H1 (cell line): Measurements from ENCODE around the gene ITPK1. TPM values are rescaled to one million over a fixed set of nuclear protein-coding genes. Genes with fewer than 3 reads are reported as not detected.

Source experiments
- CTCF ChIA-PET: fragments of 300-600 bp; sonication (Branson Sonifier 250); formaldehyde crosslinking; loops from one replicate; lab custom pipeline; 2021; ENCODE audit not compliant: partially characterized antibody; lab: Charles Lee
- POLR2A ChIA-PET: fragments of 300-600 bp; sonication (Branson Sonifier 250); formaldehyde crosslinking; loops from one replicate; lab custom pipeline; 2021; ENCODE audit warnings: inconsistent platforms; ENCODE audit not compliant: partially characterized antibody; lab: Charles Lee
- DNase-seq, 2 experiments: peaks; one replicate each; pipeline versions ENCODE4 v3.0.0 to v3.0.0-alpha.2; 2010 to 2022; ENCODE audit warnings: low spot score in 2 of 2, low read depth in 1 of 2, mixed read lengths in 1 of 2
- FAIRE-seq: peaks from 2 replicates; lab custom pipeline; 2011; peaks lifted over from hg19 to GRCh38; lab: Jason Lieb, UNC
- H2AFZ ChIP-seq: 2 replicates; pipeline ENCODE4 v1.8.1; 2012; ENCODE audit warnings: low read length, inconsistent platforms
- H2AK5ac ChIP-seq: 2 replicates; pipeline ENCODE4 v1.6.1; 2013; ENCODE audit warnings: low read depth, low read length
- H2BK120ac ChIP-seq: replicated peaks from 2 replicates; pipeline ENCODE3; 2013; ENCODE audit warnings: low read depth, low read length, inconsistent platforms
- H2BK12ac ChIP-seq: 2 replicates; pipeline ENCODE4 v1.6.1; 2013; ENCODE audit warnings: low read depth, low read length
- H2BK15ac ChIP-seq: 2 replicates; pipeline ENCODE4 v1.6.1; 2013; ENCODE audit warnings: low read length
- H2BK20ac ChIP-seq: 2 replicates; pipeline ENCODE4 v1.6.1; 2013; ENCODE audit warnings: low read length
- H2BK5ac ChIP-seq: 2 replicates; pipeline ENCODE4 v1.6.1; 2013; ENCODE audit warnings: low read depth, low read length
- H3K14ac ChIP-seq: 2 replicates; pipeline ENCODE4 v1.6.1; 2013; ENCODE audit warnings: inconsistent platforms; ENCODE audit not compliant: insufficient read length
- H3K18ac ChIP-seq: 2 replicates; pipeline ENCODE4 v1.6.1; 2013; ENCODE audit warnings: low read length; ENCODE audit errors: extremely low read depth
- H3K23ac ChIP-seq: 2 replicates; pipeline ENCODE4 v1.6.1; 2013; ENCODE audit warnings: inconsistent platforms; ENCODE audit not compliant: insufficient read length
- H3K23me2 ChIP-seq: 2 replicates; pipeline ENCODE4 v1.6.1; 2013; ENCODE audit warnings: low read depth, low read length
- H3K27ac ChIP-seq: 2 replicates; pipeline ENCODE4 v1.6.1; 2011; ENCODE audit warnings: low read depth, low read length, inconsistent platforms
- H3K27me3 ChIP-seq, 4 experiments: replicated peaks in 1 of 4; 1 replicate in 1 of 4; 2 replicates in 3 of 4; pipeline versions ENCODE4 v1.6.1 to v1.8.1; 2011 to 2013; ENCODE audit warnings: low read length in 3 of 4, mild to moderate bottlenecking in 3 of 4, inconsistent platforms in 2 of 4, mixed read lengths in 2 of 4, moderate library complexity in 1 of 4; ENCODE audit not compliant: control insufficient read depth in 3 of 4, insufficient read depth in 3 of 4; ENCODE audit errors: extremely low read depth in 1 of 4
- H3K36me3 ChIP-seq, 4 experiments: 2 replicates each; pipeline versions ENCODE4 v1.6.1 to v1.8.1; 2011 to 2013; ENCODE audit warnings: mild to moderate bottlenecking in 4 of 4, low read length in 3 of 4, moderate library complexity in 2 of 4, control low read depth in 1 of 4, inconsistent platforms in 1 of 4; ENCODE audit not compliant: insufficient read depth in 4 of 4, control insufficient read depth in 2 of 4
- H3K4ac ChIP-seq: replicated peaks from 2 replicates; pipeline ENCODE3; 2013; ENCODE audit warnings: low read length, low read depth, mixed read lengths, inconsistent platforms; ENCODE audit not compliant: insufficient read length
- H3K4me1 ChIP-seq, 4 experiments: replicated peaks in 1 of 4; 1 replicate in 1 of 4; 2 replicates in 3 of 4; pipeline versions ENCODE4 v1.6.1 to v1.8.1; 2011 to 2013; ENCODE audit warnings: low read length in 3 of 4, inconsistent platforms in 2 of 4, mixed read lengths in 1 of 4; ENCODE audit not compliant: insufficient read depth in 4 of 4, control insufficient read depth in 3 of 4
- H3K4me2 ChIP-seq, 2 experiments: 2 replicates each; pipeline versions ENCODE4 v1.6.1 to v1.8.1; 2011 to 2013; ENCODE audit warnings: low read depth in 2 of 2, low read length in 2 of 2, control low read depth in 1 of 2, inconsistent platforms in 1 of 2, mild to moderate bottlenecking in 1 of 2; ENCODE audit not compliant: insufficient read depth in 1 of 2
- H3K4me3 ChIP-seq, 4 experiments: fragments of 200-600, 300-600 bp in 1 of 4; sonication (generic), shearing (Covaris generic), sonication (Bioruptor Twin) in 1 of 4; 2 replicates each; pipeline versions ENCODE4 v1.5.1 to v1.8.1; 2011 to 2016; ENCODE audit warnings: low read length in 4 of 4, low read depth in 3 of 4, control low read depth in 2 of 4, inconsistent platforms in 2 of 4, mild to moderate bottlenecking in 2 of 4, mixed read lengths in 1 of 4, moderate library complexity in 1 of 4; ENCODE audit not compliant: insufficient read depth in 2 of 4; ENCODE audit errors: extremely low read depth in 1 of 4
- H3K56ac ChIP-seq: replicated peaks from 2 replicates; pipeline ENCODE3; 2013; ENCODE audit warnings: low read depth, mild to moderate bottlenecking, mixed read lengths, low read length, inconsistent platforms; ENCODE audit not compliant: insufficient read length
- H3K79me1 ChIP-seq: 2 replicates; pipeline ENCODE4 v1.6.1; 2013; ENCODE audit warnings: low read depth, low read length, control low read depth
- H3K79me2 ChIP-seq, 2 experiments: 2 replicates each; pipeline versions ENCODE4 v1.6.1 to v1.8.1; 2012 to 2013; ENCODE audit warnings: low read length in 2 of 2, mild to moderate bottlenecking in 2 of 2, inconsistent platforms in 1 of 2; ENCODE audit not compliant: insufficient read depth in 2 of 2, control insufficient read depth in 1 of 2
- H3K9ac ChIP-seq, 4 experiments: replicated peaks in 1 of 4; 1 replicate in 1 of 4; 2 replicates in 3 of 4; pipeline versions ENCODE4 v1.6.1 to v1.8.1; 2011 to 2013; ENCODE audit warnings: low read depth in 3 of 4, low read length in 3 of 4, control low read depth in 2 of 4, mild to moderate bottlenecking in 2 of 4, moderate library complexity in 2 of 4, inconsistent platforms in 1 of 4; ENCODE audit errors: extremely low read depth in 1 of 4
- H3K9me3 ChIP-seq, 2 experiments: 2 replicates each; pipeline versions ENCODE4 v1.6.1 to v1.8.1; 2012 to 2013; ENCODE audit warnings: mild to moderate bottlenecking in 2 of 2, moderate library complexity in 2 of 2, control low read depth in 1 of 2, inconsistent platforms in 1 of 2, low read depth in 1 of 2, low read length in 1 of 2, mixed read lengths in 1 of 2; ENCODE audit not compliant: insufficient read depth in 2 of 2
- H4K20me1 ChIP-seq, 2 experiments: replicated peaks in 1 of 2; 2 replicates each; pipeline versions ENCODE3 to v1.8.1; 2011 to 2013; ENCODE audit warnings: inconsistent platforms in 2 of 2, low read length in 2 of 2, mild to moderate bottlenecking in 1 of 2; ENCODE audit not compliant: insufficient read depth in 2 of 2, control insufficient read depth in 1 of 2
- H4K5ac ChIP-seq: 2 replicates; pipeline ENCODE4 v1.6.1; 2013; ENCODE audit warnings: low read length, low read depth, mixed read lengths, inconsistent platforms; ENCODE audit not compliant: insufficient read length
- H4K8ac ChIP-seq: 2 replicates; pipeline ENCODE4 v1.8.0; 2013; ENCODE audit warnings: mild to moderate bottlenecking, moderate library complexity, low read length, inconsistent platforms; ENCODE audit not compliant: insufficient read depth; ENCODE audit errors: extremely low read depth
- H4K91ac ChIP-seq: replicated peaks from 2 replicates; pipeline ENCODE3; 2013; ENCODE audit warnings: low read length, mixed read lengths, inconsistent platforms; ENCODE audit not compliant: insufficient read length
- EP300 ChIP-seq, 2 experiments: IDR thresholded peaks; 1 replicate in 1 of 2; 2 replicates in 1 of 2; pipeline ENCODE4 v1.6.1; 2011 to 2012; ENCODE audit warnings: low read depth in 2 of 2, low read length in 2 of 2, mild to moderate bottlenecking in 2 of 2, borderline replicate concordance in 1 of 2, inconsistent platforms in 1 of 2, moderate library complexity in 1 of 2
- HDAC6 ChIP-seq: IDR thresholded peaks from one replicate; pipeline ENCODE4 v1.7.1; 2012; ENCODE audit warnings: low read depth, mild to moderate bottlenecking, inconsistent platforms, low read length, moderate library complexity
- KDM1A ChIP-seq: fragments of 200-600, 300-600 bp; sonication (generic); IDR thresholded peaks from 2 replicates; pipeline ENCODE4 v1.7.1; 2016; ENCODE audit warnings: mild to moderate bottlenecking, low read length, borderline replicate concordance
- RFX5 ChIP-seq: IDR thresholded peaks from 2 replicates; pipeline ENCODE4 v1.6.1; 2011; ENCODE audit warnings: low read depth, low read length, improper control_type of control experiment, borderline replicate concordance
- SIN3A ChIP-seq, 2 experiments: IDR thresholded peaks in 1 of 2; conservative IDR thresholded peaks in 1 of 2; 2 replicates each; pipeline ENCODE4 v1.6.1; 2011 to 2012; ENCODE audit warnings: low read length in 2 of 2, improper control_type of control experiment in 1 of 2, low read depth in 1 of 2, mild to moderate bottlenecking in 1 of 2
- SIRT6 ChIP-seq: IDR thresholded peaks from one replicate; pipeline ENCODE4 v1.7.1; 2012; ENCODE audit warnings: low read length, inconsistent platforms
- SRF ChIP-seq: IDR thresholded peaks from 2 replicates; pipeline ENCODE4 v1.6.1; 2011; ENCODE audit warnings: mild to moderate bottlenecking, low read depth, low read length, moderate library complexity
- TAF1 ChIP-seq: IDR thresholded peaks from 2 replicates; pipeline ENCODE4 v1.6.1; 2011; ENCODE audit warnings: mild to moderate bottlenecking, low read depth, low read length
- WGBS, 2 experiments: shearing (Covaris generic) in 1 of 2; methylation state at CpG; one replicate each; pipeline versions ENCODE4 v1.1.6 to v1.1.7; 2013 to 2015; ENCODE audit warnings: low lambda C conversion rate in 2 of 2, mixed read lengths in 2 of 2, inconsistent platforms in 1 of 2, low coverage in 1 of 2, missing lambda C conversion rate in 1 of 2; ENCODE audit not compliant: insufficient replicate concordance in 2 of 2, insufficient coverage in 1 of 2, insufficient read length in 1 of 2; ENCODE audit errors: extremely low coverage in 1 of 2, missing lambda C conversion rate in 1 of 2; 5-methylcytosine and 5-hydroxymethylcytosine counted together
- polyA plus RNA-seq, 7 experiments: library from polyadenylated mRNA; depleted of rRNA in 3 of 7; stranded (reverse) in 5 of 7; unstranded in 2 of 7; fragments of >200 nt in 5 of 7; fragments of 200-250 nt in 2 of 7; gene quantifications; 1 replicate in 5 of 7; 2 replicates in 1 of 7; 4 replicates in 1 of 7; pipeline versions ENCODE4 v1.2.1 to v1.2.3, GENCODE V29; 2011 to 2013; ENCODE audit warnings: missing spikeins in 2 of 7, mixed read lengths in 2 of 7
- total RNA-seq: library from RNA; stranded (reverse); fragmentation: NEBNext Ultra II Directional; extraction: Animal tissue kit (Norgen Biotek cat#: 25700); gene quantifications from 2 replicates; pipeline ENCODE4 v1.2.1, GENCODE V29; 2021
- TF ChIP-seq, protein P1 (sequence below): IDR thresholded peaks from 2 replicates; pipeline ENCODE4 v1.6.1; 2011; ENCODE audit warnings: low read depth, mild to moderate bottlenecking, low read length; ENCODE audit not compliant: insufficient read depth
- TF ChIP-seq, protein P2 (sequence below), 3 experiments: IDR thresholded peaks; 1 replicate in 2 of 3; 2 replicates in 1 of 3; pipeline versions ENCODE4 v1.5.1 to v1.6.1; 2011; ENCODE audit warnings: low read length in 3 of 3, mild to moderate bottlenecking in 3 of 3, inconsistent platforms in 2 of 3, low read depth in 1 of 3, moderate library complexity in 1 of 3; ENCODE audit not compliant: insufficient read depth in 1 of 3; ENCODE audit errors: control extremely low read depth in 1 of 3

The ITPK1 gene
- total and polyA plus RNA-seq, 2 of the 8 experiments (the other 6 are each of a cell fraction or from before 2014, with no cell fraction given) = 108 to 143 TPM

DNA sequence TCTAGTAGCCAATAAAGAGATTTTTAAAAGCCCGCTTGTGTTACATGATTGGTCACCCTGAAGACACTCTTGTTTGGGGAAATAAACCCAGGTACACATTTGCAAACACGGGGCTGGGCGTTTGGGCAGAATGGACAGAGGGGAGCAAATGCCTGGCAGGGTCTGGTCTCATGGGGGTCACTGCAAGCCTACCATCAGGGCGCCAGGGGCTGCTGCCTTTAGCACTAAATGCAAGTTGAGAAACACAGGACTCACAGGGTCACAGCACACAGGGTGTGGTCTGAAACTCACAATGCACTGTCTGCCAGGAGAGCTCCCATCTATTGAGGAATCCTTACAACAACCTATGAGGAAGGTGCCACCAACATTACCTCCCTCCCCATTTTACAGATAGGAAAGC is 130.2 kb downstream of the ITPK1 start:
- ChIA-PET CTCF (interaction anchor here (1.4 to 3.0 kb wide), 3 partner anchors 11 to 26 kb away, joined by 5 to 12 read pairs (median 6); no protein-coding TSS in a partner anchor), POLR2A (no interaction called here)
- Histone ChIP-seq H2BK5ac (no peak overlapping the region), H3K14ac (no peak overlapping the region), H2BK20ac (no peak overlapping the region), H3K79me2 (peaks cover 3 to 7% of the 10 kb centered on the region in 2 experiments; a peak in 2 of 4 replicates), H3K36me3 (peaks cover 0 to 12% (median 2%) of the 10 kb centered on the region in 4 experiments; a peak in 3 of 8 replicates), H3K9me3 (peaks cover 0 to 13% of the 10 kb centered on the region in 2 experiments; a peak in 1 of 4 replicates), H2BK12ac (no peak overlapping the region), H3K4ac (no peak overlapping the region), H2BK15ac (no peak overlapping the region), H4K91ac (no peak overlapping the region), H3K4me3 (no peak overlapping the region), H2AFZ (no peak overlapping the region), H3K18ac (no peak overlapping the region), H2AK5ac (no peak overlapping the region), H4K20me1 (peaks cover 4 to 7% of the 10 kb centered on the region in 2 experiments), H2BK120ac (no peak overlapping the region), H3K9ac (no peak overlapping the region), H3K27me3 (no peaks in the 10 kb centered on the region), H3K23ac (no peak overlapping the region), H4K8ac (no peak overlapping the region), H3K56ac (no peak overlapping the region), H3K4me2 (no peak overlapping the region), H4K5ac (no peak overlapping the region), H3K23me2 (no peaks in the 10 kb centered on the region), H3K27ac (no peak overlapping the region), H3K4me1 (peaks cover 0 to 6% (median 0%) of the 10 kb centered on the region in 4 experiments; a peak in 1 of 7 replicates), H3K79me1 (peaks cover 13% of the 10 kb centered on the region)
- FAIRE-seq (no peak), DNase-seq (no peak)
- WGBS, 2 experiments = 95% methylated on average over 4 of the region's 4 CpGs; no CpG with 5 or more reads in 1 of the 2 experiments
- TF ChIP-seq, protein P1, sequence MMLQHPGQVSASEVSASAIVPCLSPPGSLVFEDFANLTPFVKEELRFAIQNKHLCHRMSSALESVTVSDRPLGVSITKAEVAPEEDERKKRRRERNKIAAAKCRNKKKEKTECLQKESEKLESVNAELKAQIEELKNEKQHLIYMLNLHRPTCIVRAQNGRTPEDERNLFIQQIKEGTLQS = no peak
- TF ChIP-seq RFX5 = no peak
- TF ChIP-seq KDM1A = no peak
- no peak for TF ChIP-seq SRF
- no peak for TF ChIP-seq TAF1
- TF ChIP-seq EP300 (IDR thresholded peaks at IDR 0.05; ENCODE audit: borderline replicate concordance in 1 of 2, low read depth in 2 of 2, low read length in 2 of 2) = no peak
- TF ChIP-seq, protein P2, sequence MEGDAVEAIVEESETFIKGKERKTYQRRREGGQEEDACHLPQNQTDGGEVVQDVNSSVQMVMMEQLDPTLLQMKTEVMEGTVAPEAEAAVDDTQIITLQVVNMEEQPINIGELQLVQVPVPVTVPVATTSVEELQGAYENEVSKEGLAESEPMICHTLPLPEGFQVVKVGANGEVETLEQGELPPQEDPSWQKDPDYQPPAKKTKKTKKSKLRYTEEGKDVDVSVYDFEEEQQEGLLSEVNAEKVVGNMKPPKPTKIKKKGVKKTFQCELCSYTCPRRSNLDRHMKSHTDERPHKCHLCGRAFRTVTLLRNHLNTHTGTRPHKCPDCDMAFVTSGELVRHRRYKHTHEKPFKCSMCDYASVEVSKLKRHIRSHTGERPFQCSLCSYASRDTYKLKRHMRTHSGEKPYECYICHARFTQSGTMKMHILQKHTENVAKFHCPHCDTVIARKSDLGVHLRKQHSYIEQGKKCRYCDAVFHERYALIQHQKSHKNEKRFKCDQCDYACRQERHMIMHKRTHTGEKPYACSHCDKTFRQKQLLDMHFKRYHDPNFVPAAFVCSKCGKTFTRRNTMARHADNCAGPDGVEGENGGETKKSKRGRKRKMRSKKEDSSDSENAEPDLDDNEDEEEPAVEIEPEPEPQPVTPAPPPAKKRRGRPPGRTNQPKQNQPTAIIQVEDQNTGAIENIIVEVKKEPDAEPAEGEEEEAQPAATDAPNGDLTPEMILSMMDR (IDR thresholded peaks at IDR 0.05; ENCODE audit: control extremely low read depth in 1 of 3, insufficient read depth in 1 of 3, low read depth in 1 of 3, low read length in 3 of 3) = no peak
- TF ChIP-seq SIN3A (conservative IDR thresholded peaks at IDR 0.05 in 1 of 2, IDR thresholded peaks at IDR 0.05 in 1 of 2; ENCODE audit: low read depth in 1 of 2, low read length in 2 of 2) = no peak
- no peak for TF ChIP-seq HDAC6
- no peak for TF ChIP-seq SIRT6
